Tibial nerve (tissue), 4 donors: ENCODE results near the gene WHAMM.
"Not testable (repeated sequence)": the region's sequence is repeated elsewhere in the genome, so short reads cannot be mapped to it uniquely, and the experiment has no call there.

Source experiments
- CTCF ChIP-seq, 5 experiments: fragments of 200-600 bp in 3 of 5; fragments of 450-650 bp in 2 of 5; sonication (generic) in 3 of 5; IDR thresholded peaks; one replicate each; pipeline ENCODE4 v1.5.1; 2016 to 2019; ENCODE audit warnings: antibody characterized with exemption in 5 of 5, mild to moderate bottlenecking in 3 of 5, moderate library complexity in 2 of 5
- EP300 ChIP-seq, 2 donors: sonication (generic); formaldehyde crosslinking; IDR thresholded peaks; one replicate each; pipeline ENCODE4 v1.6.1; 2017; ENCODE audit warnings: antibody characterized with exemption in 2 of 2, mild to moderate bottlenecking in 1 of 2
- POLR2A ChIP-seq, 2 donors: fragments of 450-650 bp; IDR thresholded peaks; one replicate each; pipeline ENCODE4 v1.6.1; 2017; ENCODE audit warnings: antibody characterized with exemption in 2 of 2, mild to moderate bottlenecking in 2 of 2, moderate library complexity in 2 of 2

- TF ChIP-seq EP300, CTCF, POLR2A (IDR thresholded peaks at IDR 0.05): not testable (repeated sequence)
Observed at GRCh38 chr15:82821851-82822250, 12.4 kb downstream of the WHAMM start.
